GM18499 (cell line): ENCODE data around the gene NDST1.

Experiments used
- ATAC-seq: cut with Tn5 transposase; IDR thresholded peaks from one replicate; pipeline ENCODE4 v1.9.1; 2021; ENCODE audit warnings: moderate number of reproducible peaks; ENCODE audit not compliant: insufficient read depth, unreplicated experiment

Gene NDST1

GRCh38 chr5:150540042-150540441, 32.1 kb downstream of the NDST1 start:
- ATAC-seq = no peak

- ATAC-seq = no peak
Observed at GRCh38 chr5:150540615-150541396, 32.9 kb downstream of the NDST1 start.

- ATAC-seq = no peak
Observed at GRCh38 chr5:150541397-150541675, 33.4 kb downstream of the NDST1 start.

- no peak for ATAC-seq
Observed at GRCh38 chr5:150541895-150542294, 34.0 kb downstream of the NDST1 start.

GRCh38 chr5:150542933-150543445, 35.1 kb downstream of the NDST1 start:
- ATAC-seq = no peak

- peak; percentile 69 for ATAC-seq
Observed at GRCh38 chr5:150544611-150545219, 36.8 kb downstream of the NDST1 start.

- no peak for ATAC-seq
Observed at GRCh38 chr5:150545246-150545645, 37.3 kb downstream of the NDST1 start.

GRCh38 chr5:150548123-150548522, 40.2 kb downstream of the NDST1 start:
- ATAC-seq = no peak

- ATAC-seq = no peak
Observed at GRCh38 chr5:150549735-150550134, 41.8 kb downstream of the NDST1 start.

GRCh38 chr5:150550286-150550685, 42.4 kb downstream of the NDST1 start:
- ATAC-seq = no peak

- no peak for ATAC-seq
Observed at GRCh38 chr5:150551066-150551465, 43.1 kb downstream of the NDST1 start.

- ATAC-seq = no peak
Observed at GRCh38 chr5:150553402-150553801, 45.5 kb downstream of the NDST1 start.

GRCh38 chr5:150553911-150554310, 46.0 kb downstream of the NDST1 start:
- ATAC-seq = no peak

- no peak for ATAC-seq
Observed at GRCh38 chr5:150554857-150555256, 46.9 kb downstream of the NDST1 start.

- no peak for ATAC-seq
Observed at GRCh38 chr5:150556106-150556505, 48.2 kb downstream of the NDST1 start.

- ATAC-seq = no peak
Observed at GRCh38 chr5:150556859-150557508, 49.1 kb downstream of the NDST1 start.

- ATAC-seq = no peak
Observed at GRCh38 chr5:150557509-150557872, 49.6 kb downstream of the NDST1 start.

GRCh38 chr5:150558088-150558621, 50.2 kb downstream of the NDST1 start:
- no peak for ATAC-seq

GRCh38 chr5:150559088-150559487, 51.2 kb downstream of the NDST1 start:
- no peak for ATAC-seq

- ATAC-seq = no peak
Observed at GRCh38 chr5:150559701-150560100, 51.8 kb downstream of the NDST1 start.
